Gastrocnemius medialis (tissue), 4 donors: ENCODE data around the gene SGK1.

Experiments
- POLR2A ChIP-seq, 2 donors: fragments of 450-650 bp; IDR thresholded peaks; one replicate each; pipeline ENCODE4 v1.6.1; 2017; ENCODE audit warnings: antibody characterized with exemption in 2 of 2, mild to moderate bottlenecking in 2 of 2, moderate library complexity in 2 of 2
- TF ChIP-seq, protein P1 (sequence below), 5 experiments: fragments of 450-650 bp in 3 of 5; fragments of 200-600 bp in 2 of 5; sonication (generic) in 2 of 5; IDR thresholded peaks in 4 of 5; conservative IDR thresholded peaks in 1 of 5; 1 replicate in 4 of 5; 2 replicates in 1 of 5; pipeline ENCODE4 v1.5.1; 2016 to 2019; ENCODE audit warnings: antibody characterized with exemption in 5 of 5, mild to moderate bottlenecking in 3 of 5, moderate library complexity in 3 of 5

DNA sequence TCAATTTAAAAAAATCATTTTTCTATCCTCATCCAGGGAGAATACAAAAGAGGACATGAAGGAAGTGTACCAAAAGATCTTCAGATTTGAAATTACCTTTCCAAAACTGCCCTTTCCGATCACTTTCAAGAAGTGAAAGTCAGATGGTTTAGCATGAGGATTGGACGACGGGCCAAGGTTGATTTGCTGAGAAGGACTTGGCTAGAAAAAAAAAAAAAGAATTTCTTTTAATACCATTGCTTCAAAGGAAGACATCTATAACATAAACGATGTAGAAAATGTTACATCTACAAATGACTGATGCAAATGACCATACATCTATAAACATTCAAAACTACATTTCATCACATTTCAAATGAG, 144.6 kb downstream of the SGK1 start:
- TF ChIP-seq, protein P1, sequence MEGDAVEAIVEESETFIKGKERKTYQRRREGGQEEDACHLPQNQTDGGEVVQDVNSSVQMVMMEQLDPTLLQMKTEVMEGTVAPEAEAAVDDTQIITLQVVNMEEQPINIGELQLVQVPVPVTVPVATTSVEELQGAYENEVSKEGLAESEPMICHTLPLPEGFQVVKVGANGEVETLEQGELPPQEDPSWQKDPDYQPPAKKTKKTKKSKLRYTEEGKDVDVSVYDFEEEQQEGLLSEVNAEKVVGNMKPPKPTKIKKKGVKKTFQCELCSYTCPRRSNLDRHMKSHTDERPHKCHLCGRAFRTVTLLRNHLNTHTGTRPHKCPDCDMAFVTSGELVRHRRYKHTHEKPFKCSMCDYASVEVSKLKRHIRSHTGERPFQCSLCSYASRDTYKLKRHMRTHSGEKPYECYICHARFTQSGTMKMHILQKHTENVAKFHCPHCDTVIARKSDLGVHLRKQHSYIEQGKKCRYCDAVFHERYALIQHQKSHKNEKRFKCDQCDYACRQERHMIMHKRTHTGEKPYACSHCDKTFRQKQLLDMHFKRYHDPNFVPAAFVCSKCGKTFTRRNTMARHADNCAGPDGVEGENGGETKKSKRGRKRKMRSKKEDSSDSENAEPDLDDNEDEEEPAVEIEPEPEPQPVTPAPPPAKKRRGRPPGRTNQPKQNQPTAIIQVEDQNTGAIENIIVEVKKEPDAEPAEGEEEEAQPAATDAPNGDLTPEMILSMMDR (IDR thresholded peaks at IDR 0.05 in 4 of 5, conservative IDR thresholded peaks at IDR 0.05 in 1 of 5), result no peak
- no peak for TF ChIP-seq POLR2A (IDR thresholded peaks at IDR 0.05)
